Activated CD4-positive, CD25-positive, alpha-beta regulatory T cell treated with anti-CD3 and anti-CD28 coated beads, Interleukin-2, amount 50 U/mL, for 72 hours (primary cell): ENCODE results near the gene STOX2.

Experiments
- DNase-seq: peaks from one replicate; pipeline ENCODE4 v3.0.0; 2021

The STOX2 gene

GRCh38 chr4:183898456-183898855, 6.7 kb upstream of the STOX2 start:
- no peak for DNase-seq

- DNase-seq = no peak
Observed at GRCh38 chr4:183903021-183903760, 1.9 kb upstream of the STOX2 start.

- no peak for DNase-seq
Observed at GRCh38 chr4:183905593-183906488, 734 bp downstream of the STOX2 start.

GRCh38 chr4:183906489-183906738, 1.3 kb downstream of the STOX2 start:
- no peak for DNase-seq

- DNase-seq = no peak
Observed at GRCh38 chr4:183906739-183907651, 1.9 kb downstream of the STOX2 start.

DNA sequence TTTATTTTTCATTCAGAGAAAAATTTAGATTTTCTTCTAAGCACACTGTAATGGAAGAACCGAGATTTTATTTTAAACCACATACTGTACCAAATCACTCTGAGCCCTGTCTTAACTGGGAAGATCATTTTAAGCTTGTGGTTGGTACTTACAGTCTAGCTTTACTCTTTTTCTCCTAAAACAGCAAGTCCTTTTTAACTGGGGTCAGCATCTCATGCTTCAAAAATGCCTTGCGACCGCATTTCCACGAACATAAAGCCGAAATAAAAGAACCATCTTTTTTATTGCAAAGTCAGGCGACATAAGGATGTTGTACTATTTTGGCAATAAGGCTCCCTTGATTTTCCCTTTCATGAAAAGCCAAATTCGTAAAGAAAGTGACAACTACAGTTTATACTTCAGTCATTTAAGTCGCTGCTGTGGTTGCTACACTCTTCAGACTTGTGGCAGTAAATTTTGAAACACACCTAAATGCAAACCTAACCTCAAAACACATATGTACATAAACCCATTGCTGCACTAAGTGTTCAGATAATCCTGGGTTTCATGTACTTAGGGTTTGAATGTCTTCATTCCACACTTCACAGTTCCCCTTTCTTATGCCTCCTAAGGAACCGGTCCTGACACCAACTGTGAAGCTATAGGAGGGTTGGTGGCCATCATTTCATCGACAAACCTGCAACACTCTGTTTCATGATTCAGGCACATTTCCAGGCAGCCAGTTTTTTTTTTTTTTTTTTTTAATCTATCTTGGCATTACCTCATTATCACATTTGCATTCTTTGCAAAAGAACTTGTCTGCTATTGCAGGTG, 3.0 kb downstream of the STOX2 start:
- DNase-seq = no peak

GRCh38 chr4:183909187-183909586, 4.1 kb downstream of the STOX2 start:
- DNase-seq = no peak

DNA sequence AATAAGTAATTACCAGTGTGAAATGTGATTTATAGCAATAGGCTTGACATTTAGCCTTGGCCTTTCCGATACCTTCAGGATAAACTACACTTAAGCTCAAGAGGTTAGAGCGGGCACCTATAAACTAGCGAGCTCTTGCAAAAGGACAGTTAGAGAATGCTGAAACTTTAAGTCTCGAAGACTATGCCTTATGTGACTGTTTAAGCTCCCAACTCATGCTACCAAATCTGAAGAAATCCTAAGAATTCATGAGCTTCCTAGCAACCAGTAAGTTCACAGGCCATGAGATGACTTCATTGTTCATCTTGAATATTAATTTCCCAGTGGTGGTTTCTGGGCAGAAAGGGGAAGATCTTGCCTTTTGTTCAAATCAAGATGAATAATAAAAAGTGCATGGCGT, 4.7 kb downstream of the STOX2 start:
- DNase-seq = no peak

DNA sequence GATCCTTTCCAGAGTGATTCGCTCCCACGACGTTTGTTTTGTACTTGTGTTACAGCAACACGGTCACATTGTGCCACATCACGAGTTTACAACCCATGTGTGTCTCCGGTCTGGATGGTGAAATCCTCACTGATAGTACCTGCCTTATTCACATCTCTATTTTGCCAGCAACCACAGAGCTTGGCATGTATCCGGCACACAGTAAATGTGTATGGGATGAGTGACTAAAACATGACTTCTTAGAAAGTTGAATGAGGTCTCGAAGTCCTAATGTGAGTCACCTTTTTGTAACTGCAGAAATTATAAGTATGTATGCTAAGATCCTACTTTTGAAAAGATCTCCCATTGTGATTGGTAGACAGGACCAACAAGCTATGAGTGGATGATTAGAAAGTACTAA, 7.5 kb downstream of the STOX2 start:
- no peak for DNase-seq

GRCh38 chr4:183915976-183916375, 10.9 kb downstream of the STOX2 start:
- no peak for DNase-seq

DNA sequence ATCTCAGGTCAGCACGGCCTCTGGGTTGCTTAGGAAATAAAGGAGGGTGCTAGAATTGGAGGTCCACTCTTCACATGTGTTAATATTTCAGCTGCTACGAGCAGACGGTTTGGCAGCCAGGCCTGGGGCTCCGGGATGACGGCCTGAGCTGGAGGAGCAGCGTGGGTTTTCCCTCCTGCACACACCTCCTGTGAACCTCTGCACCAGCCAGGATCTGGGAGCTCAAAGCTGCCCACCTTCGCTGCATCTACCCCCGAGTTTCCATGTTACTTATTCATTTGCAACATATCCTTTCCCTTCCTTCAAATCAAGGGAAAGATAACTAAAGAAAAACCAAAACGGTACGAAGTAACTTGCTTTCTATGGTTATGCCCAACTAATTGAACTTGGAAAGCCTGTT, 13.6 kb downstream of the STOX2 start:
- DNase-seq = no peak

DNA sequence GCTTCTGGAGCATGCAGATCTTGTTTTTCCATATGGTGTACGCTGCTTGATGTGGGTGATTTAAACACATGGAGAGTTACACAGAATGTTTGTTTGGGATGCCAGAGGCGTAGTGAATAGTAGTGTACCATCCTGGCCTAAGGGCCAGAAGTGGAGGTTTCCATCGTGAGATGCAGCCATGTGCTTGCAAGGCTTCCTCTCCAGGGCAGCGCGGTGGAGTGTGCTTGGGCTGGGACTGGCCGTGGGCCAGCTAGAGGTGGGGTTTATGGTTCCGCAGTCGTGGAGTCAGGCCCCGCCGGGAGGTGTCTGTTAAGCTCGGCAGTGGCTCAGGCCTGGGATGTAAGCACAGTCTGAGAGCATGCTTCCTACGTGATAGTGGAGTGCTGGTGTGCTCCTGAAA, 14.0 kb downstream of the STOX2 start:
- no peak for DNase-seq

DNA sequence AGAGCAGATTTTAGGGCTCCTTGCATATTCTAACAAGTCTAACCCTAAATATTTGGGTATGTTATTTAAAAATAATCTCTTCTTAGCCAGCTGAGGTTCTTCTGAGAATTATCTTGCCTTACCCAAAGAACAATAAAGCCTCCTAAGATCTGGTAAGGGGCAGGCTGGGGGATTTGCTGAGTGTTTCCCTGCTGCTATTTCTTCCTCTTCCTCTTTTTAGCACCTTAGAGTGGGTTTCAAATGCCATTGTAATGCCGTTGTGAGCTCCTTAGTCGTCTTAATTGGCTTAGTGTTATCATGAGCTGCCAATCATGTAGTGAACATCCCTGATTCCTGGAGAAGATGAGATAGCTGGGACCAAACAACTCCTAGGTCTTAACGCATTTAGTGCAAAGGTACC, 15.4 kb downstream of the STOX2 start:
- DNase-seq = no peak

DNA sequence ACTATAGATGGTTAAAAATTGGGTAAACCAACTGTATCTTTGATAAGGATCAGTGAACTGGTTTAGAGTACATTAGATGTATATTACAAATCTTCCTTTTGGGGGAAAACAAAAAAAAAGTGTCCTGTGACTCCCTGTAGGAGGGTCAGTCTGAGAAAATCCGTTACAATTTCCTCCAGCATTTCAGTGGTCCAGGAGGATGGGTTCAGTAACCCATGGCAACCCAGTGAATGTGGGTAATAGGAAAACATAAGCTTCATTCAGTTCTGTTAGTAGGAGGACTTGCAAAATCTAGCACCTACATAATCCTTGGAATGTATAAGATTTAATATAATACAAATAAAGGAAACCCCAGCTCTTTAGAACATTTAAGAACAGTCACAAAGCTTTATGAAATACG, 16.2 kb downstream of the STOX2 start:
- DNase-seq = no peak

DNA sequence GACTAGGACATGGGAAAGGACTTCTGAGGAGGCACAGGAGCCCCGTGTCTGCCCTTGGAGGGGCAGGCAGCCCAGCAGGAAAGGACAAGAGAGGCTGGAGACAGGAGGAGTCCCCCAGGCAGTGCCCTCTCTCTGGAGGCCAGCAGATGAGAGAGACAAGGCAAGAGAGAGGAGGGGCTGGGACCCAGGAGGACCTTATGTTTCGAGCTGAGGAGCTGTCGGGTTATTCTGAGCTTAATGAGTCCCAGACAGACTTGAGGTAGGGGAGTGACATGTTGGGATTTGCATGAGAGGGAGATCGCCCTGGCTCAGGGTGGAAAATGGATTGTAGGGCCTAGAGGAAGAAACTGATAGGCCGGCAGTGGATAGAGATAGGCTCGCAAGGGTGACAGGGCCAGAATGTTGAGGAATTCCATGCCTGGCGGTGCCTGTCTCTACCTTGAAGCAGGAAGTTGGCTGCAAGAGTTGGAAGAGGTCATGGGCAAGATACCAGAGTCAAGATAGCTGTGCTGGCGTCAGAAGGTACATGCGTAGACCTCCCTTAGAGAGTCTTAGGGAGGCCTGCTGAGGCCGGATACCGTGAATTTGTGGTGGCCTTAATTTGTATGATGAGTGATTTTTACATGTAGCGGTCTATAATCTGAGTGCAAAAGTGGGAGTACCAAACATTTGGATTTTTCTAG, 19.4 kb downstream of the STOX2 start:
- DNase-seq = no peak

GRCh38 chr4:183926950-183927349, 21.8 kb downstream of the STOX2 start:
- no peak for DNase-seq

DNA sequence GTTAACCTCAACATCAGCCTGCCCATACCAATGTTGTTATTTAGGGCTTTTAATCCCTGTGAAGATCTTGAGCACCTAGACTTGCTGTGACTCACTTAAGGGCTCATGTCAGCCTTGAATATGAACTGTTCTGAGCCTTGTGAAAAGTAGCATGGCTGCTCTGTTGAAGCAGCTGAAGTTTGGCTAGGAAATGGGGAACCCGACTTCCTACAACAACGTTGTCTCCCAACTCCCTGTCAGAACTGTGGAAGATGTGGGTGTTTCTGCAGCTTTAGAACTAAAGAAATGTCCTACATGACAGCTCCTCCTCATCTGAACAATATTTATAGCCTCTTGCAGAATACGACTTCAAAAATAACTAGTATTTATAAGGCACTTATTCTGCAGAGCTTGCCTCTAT, 27.5 kb downstream of the STOX2 start:
- no peak for DNase-seq

DNA sequence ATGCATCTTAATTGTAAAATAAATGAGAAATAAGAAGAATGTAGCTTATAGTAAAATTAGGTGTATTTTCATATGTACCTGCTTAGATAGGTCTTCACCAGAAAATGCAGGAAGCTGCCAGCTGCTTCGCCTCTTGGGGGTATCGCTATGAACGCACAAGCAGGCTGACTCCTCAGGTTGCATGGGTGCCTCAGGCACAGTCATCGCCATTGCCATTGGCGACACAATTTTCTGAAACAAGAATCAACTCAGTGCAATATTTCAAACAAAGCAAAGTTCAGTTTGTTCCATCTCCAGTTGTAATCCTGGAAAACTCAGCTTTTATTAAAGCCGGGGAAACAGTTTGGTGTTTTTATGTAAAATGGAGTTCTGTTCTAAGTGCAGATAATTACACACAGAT, 29.7 kb downstream of the STOX2 start:
- DNase-seq = no peak

- no peak for DNase-seq
Observed at GRCh38 chr4:183935355-183936005, 30.4 kb downstream of the STOX2 start.

GRCh38 chr4:183936047-183936446, 30.9 kb downstream of the STOX2 start:
- DNase-seq = no peak

DNA sequence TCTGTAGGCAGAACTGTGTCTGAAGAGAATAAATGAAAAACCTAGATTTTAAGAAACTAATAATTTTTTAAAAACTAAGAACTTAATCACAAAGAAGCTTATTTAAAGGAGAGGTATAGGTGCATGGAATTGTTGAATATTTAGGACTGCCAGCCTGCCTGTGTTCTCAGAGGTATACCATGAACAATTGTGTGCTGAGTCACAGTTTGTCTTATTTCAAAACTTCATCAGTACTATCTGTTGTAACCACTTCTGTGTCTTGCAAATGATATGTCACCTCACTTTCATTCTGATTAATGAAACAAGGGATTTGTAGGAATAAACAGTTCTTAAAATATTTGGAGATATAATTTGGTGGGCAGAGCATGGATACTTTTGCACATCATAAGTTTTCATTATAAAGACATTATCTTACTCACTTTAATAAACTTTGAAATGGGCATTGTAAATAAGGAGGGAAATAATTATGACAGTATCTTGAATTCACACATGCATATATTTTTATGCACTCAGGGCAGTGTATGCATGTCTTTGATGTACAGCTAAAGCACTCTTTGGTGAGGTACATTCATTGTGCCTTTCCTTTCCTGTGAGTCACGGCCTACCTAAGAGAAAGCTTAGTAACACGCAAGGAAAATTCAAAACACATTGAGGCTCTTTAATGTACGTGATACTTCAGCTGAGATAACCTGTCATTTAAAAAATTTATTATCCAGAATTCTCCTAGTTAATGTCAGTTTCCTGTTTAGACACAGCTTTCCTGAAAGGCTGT, 31.7 kb downstream of the STOX2 start:
- DNase-seq = no peak
